Measurements from ENCODE around the gene MAST1.

The MAST1 gene

DNA sequence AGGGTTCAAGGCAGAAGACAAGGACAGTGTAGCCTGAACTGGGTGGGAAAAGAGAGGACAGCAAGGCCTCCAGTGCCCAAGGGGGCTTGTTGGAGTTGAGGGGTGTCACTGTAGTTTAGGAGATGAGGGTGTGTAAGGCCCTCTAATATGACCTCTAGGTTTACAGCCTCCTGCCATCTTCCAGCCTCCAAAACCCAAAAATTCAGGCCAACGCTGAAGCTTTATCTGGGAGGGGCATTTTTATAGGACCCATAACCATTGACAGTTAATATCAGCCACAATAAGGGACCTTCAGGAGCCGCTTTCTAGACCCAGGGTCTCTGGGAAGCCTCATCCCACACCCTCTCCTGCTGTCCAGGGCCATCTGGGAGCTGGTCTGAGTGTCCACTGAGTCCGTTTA lies 45.9 kb downstream of the MAST1 start:
- TF ChIP-seq CTCF (IDR thresholded peaks at IDR 0.05; ENCODE audit: extremely low read depth, missing control alignments) = no peak
- DNase-seq (ENCODE audit: low spot score) = no peak

- TF ChIP-seq CTCF (IDR thresholded peaks at IDR 0.05; ENCODE audit: extremely low read depth, missing control alignments) = no peak
- DNase-seq (ENCODE audit: low spot score) = no peak
Measured at GRCh38 chr19:12884627-12884925, 46.3 kb downstream of the MAST1 start.

- TF ChIP-seq CTCF (IDR thresholded peaks at IDR 0.05; ENCODE audit: extremely low read depth, missing control alignments) = no peak
- peak; percentile 86 for DNase-seq (ENCODE audit: low spot score)
Measured at GRCh38 chr19:12884926-12885748, 46.8 kb downstream of the MAST1 start.

GRCh38 chr19:12885749-12886650 lies 47.7 kb downstream of the MAST1 start:
- DNase-seq (ENCODE audit: low spot score) = no peak
- TF ChIP-seq CTCF (IDR thresholded peaks at IDR 0.05; ENCODE audit: extremely low read depth, missing control alignments) = no peak

DNA sequence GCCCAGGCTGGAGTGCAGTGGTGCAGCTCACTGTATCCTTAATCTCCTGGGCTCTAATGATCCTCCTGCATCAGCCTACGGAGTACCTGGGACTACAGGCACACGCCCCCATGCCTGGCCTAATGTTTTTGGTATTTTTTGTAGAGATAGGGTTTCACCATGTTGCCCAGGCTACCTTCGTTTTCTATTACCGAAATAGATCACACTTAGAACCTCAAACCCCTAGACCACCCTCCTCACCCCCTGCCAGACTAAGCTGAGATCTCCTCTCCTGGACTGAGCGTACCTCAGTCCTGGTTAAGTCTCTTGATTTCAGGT lies 48.3 kb downstream of the MAST1 start:
- no peak for DNase-seq (ENCODE audit: low spot score)

GRCh38 chr19:12886969-12887747 lies 48.8 kb downstream of the MAST1 start, which contains the start of gene KLF1:
Gene KLF1, minus strand, starts transcription at chr19:12887201. Its CDS starts 61 bp downstream, at chr19:12887140.
- no peak for DNase-seq (ENCODE audit: low spot score)
- no peak for TF ChIP-seq CTCF (IDR thresholded peaks at IDR 0.05; ENCODE audit: extremely low read depth, missing control alignments)

More for the DNA sequence above, 48.3 kb downstream of the MAST1 start:
- TF ChIP-seq CTCF (IDR thresholded peaks at IDR 0.05; ENCODE audit: extremely low read depth, missing control alignments) = no peak
